A549 (cell line): ENCODE measurements around the gene WDR20. TPM values are rescaled to one million over a fixed set of nuclear protein-coding genes. Genes with fewer than 3 reads are reported as not detected.
A peak's percentile ranks its signal among the peaks of the same experiment; 100 is the strongest.

Experiments used
- ATAC-seq, 2 experiments: fragments of 200-7000 bp in 1 of 2; fragments of >200 bp in 1 of 2; cut with Nextera tagmentation in 1 of 2; cut with Tn5 transposase in 1 of 2; 3 replicates each; pipeline versions ENCODE4 v1.8.0 to v1.9.1; 2018 to 2020; ENCODE audit warnings: mild to moderate bottlenecking in 1 of 2, moderate library complexity in 1 of 2
- CTCF ChIA-PET: fragments of 300-600 bp; sonication (Branson Sonifier 250); formaldehyde crosslinking; extraction: SDS; loops from one replicate; lab custom pipeline; 2021; ENCODE audit warnings: antibody characterized with exemption, inconsistent platforms; lab: Yijun Ruan, JAX
- POLR2A ChIA-PET: fragments of 350-600 bp; formaldehyde crosslinking; extraction: SDS; loops from one replicate; lab custom pipeline; 2021; ENCODE audit warnings: antibody characterized with exemption, inconsistent platforms; lab: Yijun Ruan, JAX
- DNase-seq, 2 experiments: peaks; one replicate each; pipeline versions ENCODE4 v3.0.0 to v3.0.0-alpha.2; 2011 to 2016; ENCODE audit warnings: low read depth in 1 of 2, low spot score in 1 of 2
- FAIRE-seq: peaks from 2 replicates; lab custom pipeline; 2011; peaks lifted over from hg19 to GRCh38; lab: Jason Lieb, UNC
- H3K27ac ChIP-seq, 2 experiments: fragments of >200 bp; sonication (Bioruptor Twin); formaldehyde crosslinking; 3 replicates each; pipeline ENCODE4 v1.5.1; 2016 to 2017
- H3K4me1 ChIP-seq: fragments of >200 bp; sonication (Bioruptor Twin); formaldehyde crosslinking; 3 replicates; pipeline ENCODE4 v1.6.1; 2016
- H3K4me2 ChIP-seq: fragments of >200 bp; sonication (Bioruptor Twin); formaldehyde crosslinking; 3 replicates; pipeline ENCODE4 v1.6.1; 2016
- H3K4me3 ChIP-seq: fragments of >200 bp; sonication (Bioruptor Twin); formaldehyde crosslinking; 3 replicates; pipeline ENCODE4 v1.5.1; 2016
- H3K9me3 ChIP-seq: fragments of >200 bp; sonication (Bioruptor Twin); formaldehyde crosslinking; 3 replicates; pipeline ENCODE4 v1.6.1; 2016
- BHLHE40 ChIP-seq: IDR thresholded peaks from 2 replicates; pipeline ENCODE4 v1.6.1; 2012; ENCODE audit warnings: low read depth, low read length, inconsistent platforms
- CBX2 ChIP-seq: fragments of 200-600 bp; sonication (generic); IDR thresholded peaks from 2 replicates; pipeline ENCODE4 v1.6.1; 2016; ENCODE audit warnings: low read depth, mild to moderate bottlenecking, borderline replicate concordance
- CHD2 ChIP-seq: fragments of 150-350 bp; IDR thresholded peaks from 2 replicates; pipeline ENCODE4 v1.6.1; 2014; ENCODE audit warnings: low read length; ENCODE audit not compliant: partially characterized antibody
- CHD4 ChIP-seq: fragments of 200-600 bp; sonication (generic); IDR thresholded peaks from 2 replicates; pipeline ENCODE4 v1.6.1; 2016; ENCODE audit warnings: antibody characterized with exemption, mild to moderate bottlenecking, borderline replicate concordance
- EP300 ChIP-seq, 2 experiments: fragments of >200 bp; sonication (Bioruptor Twin); formaldehyde crosslinking; IDR thresholded peaks; 2 replicates in 1 of 2; 3 replicates in 1 of 2; pipeline ENCODE4 v1.6.1; 2016 to 2017
- ESRRA ChIP-seq: fragments of 150-350 bp; IDR thresholded peaks from 2 replicates; pipeline ENCODE4 v1.6.1; 2014; ENCODE audit warnings: mild to moderate bottlenecking, low read length, borderline replicate concordance
- FOSL2 ChIP-seq, 2 experiments: fragments of 450-650 bp in 1 of 2; fragments of >200 bp in 1 of 2; sonication (Bioruptor Twin) in 1 of 2; formaldehyde crosslinking; IDR thresholded peaks; 2 replicates each; pipeline versions ENCODE4 v1.5.0 to v1.6.1; 2016 to 2020; ENCODE audit warnings: mild to moderate bottlenecking in 1 of 2, moderate library complexity in 1 of 2
- HDAC2 ChIP-seq: fragments of 200-600 bp; sonication (generic); IDR thresholded peaks from 2 replicates; pipeline ENCODE4 v1.6.1; 2016
- HEYL ChIP-seq: fragments of 250-450 bp; sonication (Bioruptor Pico); IDR thresholded peaks from 2 replicates; pipeline ENCODE4 v1.8.0; 2021; ENCODE audit warnings: mild to moderate bottlenecking, moderate library complexity
- HOXA7 ChIP-seq: fragments of 250-450 bp; sonication (Bioruptor Pico); IDR thresholded peaks from 2 replicates; pipeline ENCODE4 v1.5.0; 2020; ENCODE audit warnings: mild to moderate bottlenecking, moderate library complexity
- HOXB13 ChIP-seq: fragments of 250-450 bp; sonication (Bioruptor Pico); IDR thresholded peaks from 2 replicates; pipeline ENCODE4 v1.5.0; 2020; ENCODE audit warnings: low read depth, mild to moderate bottlenecking, moderate library complexity
- JUN ChIP-seq, 2 experiments: fragments of >200 bp; sonication (Bioruptor Twin); formaldehyde crosslinking; IDR thresholded peaks; 2 replicates in 1 of 2; 3 replicates in 1 of 2; pipeline ENCODE4 v1.6.1; 2016 to 2017
- JUNB ChIP-seq: fragments of >200 bp; sonication (Bioruptor Twin); formaldehyde crosslinking; IDR thresholded peaks from 2 replicates; pipeline ENCODE4 v1.6.1; 2016
- MAFK ChIP-seq: fragments of 450-650 bp; IDR thresholded peaks from 2 replicates; pipeline ENCODE4 v1.6.1; 2014; ENCODE audit not compliant: partially characterized antibody
- MAZ ChIP-seq: fragments of 150-350 bp; IDR thresholded peaks from 2 replicates; pipeline ENCODE4 v1.6.1; 2014; ENCODE audit warnings: antibody characterized with exemption, low read depth, low read length, borderline replicate concordance
- PHF8 ChIP-seq: fragments of 200-600 bp; sonication (generic); IDR thresholded peaks from 2 replicates; pipeline ENCODE4 v1.6.1; 2016; ENCODE audit warnings: low read depth, mild to moderate bottlenecking, antibody characterized with exemption, moderate library complexity, borderline replicate concordance
- RAD21 ChIP-seq, 2 experiments: fragments of >200 bp in 1 of 2; sonication (Bioruptor Twin) in 1 of 2; formaldehyde crosslinking in 1 of 2; IDR thresholded peaks in 1 of 2; conservative IDR thresholded peaks in 1 of 2; 2 replicates in 1 of 2; 3 replicates in 1 of 2; pipeline ENCODE4 v1.6.1; 2012 to 2018; ENCODE audit warnings: inconsistent platforms in 1 of 2
- RFX5 ChIP-seq: fragments of 450-650 bp; IDR thresholded peaks from 2 replicates; pipeline ENCODE4 v1.7.1; 2014; ENCODE audit warnings: antibody characterized with exemption, mild to moderate bottlenecking, moderate library complexity
- TFCP2L1 ChIP-seq: fragments of 250-450 bp; sonication (Bioruptor Pico); IDR thresholded peaks from 2 replicates; pipeline ENCODE4 v1.5.0; 2021; ENCODE audit warnings: mild to moderate bottlenecking
- TP53 ChIP-seq: fragments of 250-450 bp; sonication (Bioruptor Pico); IDR thresholded peaks from 2 replicates; pipeline ENCODE4 v1.5.0; 2021; ENCODE audit warnings: mild to moderate bottlenecking, moderate library complexity
- ZFP36 ChIP-seq: fragments of 450-650 bp; IDR thresholded peaks from 2 replicates; pipeline ENCODE4 v1.6.1; 2014; ENCODE audit warnings: borderline replicate concordance; ENCODE audit not compliant: partially characterized antibody
- WGBS: methylation state at CpG from one replicate; pipeline ENCODE4 v1.1.6; 2017; ENCODE audit errors: missing lambda C conversion rate; 5-methylcytosine and 5-hydroxymethylcytosine counted together
- polyA plus RNA-seq, 4 experiments: library from polyadenylated mRNA; depleted of rRNA in 3 of 4; stranded (reverse); fragments of >200 nt; fragmentation: RNase III in 1 of 4; extraction: RNeasy Plus Mini Kit Qiagen cat#74134 plus additional on column Dnase treatment in 1 of 4; gene quantifications; 2 replicates in 3 of 4; 3 replicates in 1 of 4; pipeline ENCODE4 v1.2.3, GENCODE V29; 2011 to 2017
- TF ChIP-seq, protein P1 (sequence below): IDR thresholded peaks from 2 replicates; pipeline ENCODE4 v1.6.1; 2012
- TF ChIP-seq, protein P2 (sequence below): fragments of 450-650 bp; IDR thresholded peaks from 2 replicates; pipeline ENCODE4 v1.6.1; 2014; ENCODE audit warnings: antibody characterized with exemption
- TF ChIP-seq, protein P3 (sequence below): fragments of >200 bp; sonication (Bioruptor Twin); formaldehyde crosslinking; IDR thresholded peaks from 2 replicates; pipeline ENCODE4 v1.6.1; 2016
- TF ChIP-seq, protein P4 (sequence below): IDR thresholded peaks from 2 replicates; pipeline ENCODE4 v1.6.1; 2012
- TF ChIP-seq, protein P5 (sequence below): fragments of 150-350 bp; IDR thresholded peaks from 2 replicates; pipeline ENCODE4 v1.6.1; 2014; ENCODE audit warnings: low read depth, mild to moderate bottlenecking, low read length
- TF ChIP-seq, protein P6 (sequence below): fragments of >200 bp; sonication (Bioruptor Twin); formaldehyde crosslinking; IDR thresholded peaks from 3 replicates; pipeline ENCODE4 v1.6.1; 2016

Gene WDR20
- polyA plus RNA-seq, 2 of the 4 experiments (the other 2 are of a cell fraction), result 19.5 to 20.6 TPM

DNA sequence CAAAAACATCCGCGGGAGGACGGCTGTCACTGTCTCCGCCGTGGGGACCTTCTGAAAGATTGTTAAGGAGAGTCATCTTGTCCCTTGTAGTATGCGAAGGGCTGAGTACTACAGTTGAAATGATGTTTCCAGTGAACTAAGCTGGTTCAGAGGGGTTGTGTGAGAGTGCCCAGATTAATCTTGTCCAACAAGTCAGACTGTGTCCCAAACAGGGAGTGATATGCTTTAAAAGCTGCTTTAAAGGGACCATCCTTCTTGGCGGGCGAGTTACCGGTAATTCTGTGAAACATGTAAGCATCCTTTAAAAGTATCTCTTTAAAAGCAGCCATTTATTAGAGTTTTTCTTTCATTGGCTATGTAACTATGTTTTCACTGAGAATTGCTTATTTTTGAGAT, 1.1 kb downstream of the WDR20 start:
- peak overlapping the region; percentile 94 to 97 for H3K27ac ChIP-seq
- peak overlapping the region; percentile 88 for H3K4me2 ChIP-seq
- H3K9me3 ChIP-seq, result no peaks in the 10 kb centered on the region
- FAIRE-seq (no peak), DNase-seq (no peak), ATAC-seq (peak in 1 of 2 experiments; percentile 1; a peak in 2 of 6 replicates)
- WGBS, result 17% methylated on average over 9 of the region's 9 CpGs
- CTCF ChIA-PET, result no interaction called here
- peak overlapping the region; percentile 95 for H3K4me3 ChIP-seq
- H3K4me1 ChIP-seq, result peaks cover 13% of the 10 kb centered on the region
- POLR2A ChIA-PET, result no interaction called here
- TF ChIP-seq, protein P1, sequence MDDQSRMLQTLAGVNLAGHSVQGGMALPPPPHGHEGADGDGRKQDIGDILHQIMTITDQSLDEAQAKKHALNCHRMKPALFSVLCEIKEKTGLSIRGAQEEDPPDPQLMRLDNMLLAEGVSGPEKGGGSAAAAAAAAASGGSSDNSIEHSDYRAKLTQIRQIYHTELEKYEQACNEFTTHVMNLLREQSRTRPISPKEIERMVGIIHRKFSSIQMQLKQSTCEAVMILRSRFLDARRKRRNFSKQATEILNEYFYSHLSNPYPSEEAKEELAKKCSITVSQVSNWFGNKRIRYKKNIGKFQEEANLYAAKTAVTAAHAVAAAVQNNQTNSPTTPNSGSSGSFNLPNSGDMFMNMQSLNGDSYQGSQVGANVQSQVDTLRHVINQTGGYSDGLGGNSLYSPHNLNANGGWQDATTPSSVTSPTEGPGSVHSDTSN, result no peak
- TF ChIP-seq CHD2 (no peak), MAFK (no peak), RAD21 (conservative IDR thresholded peaks at IDR 0.05 in 1 of 2, IDR thresholded peaks at IDR 0.05 in 1 of 2) (no peak), JUNB (no peak), TFCP2L1 (CRISPR knock-in tag) (no peak), CBX2 (no peak), BHLHE40 (no peak)
- TF ChIP-seq, protein P2, sequence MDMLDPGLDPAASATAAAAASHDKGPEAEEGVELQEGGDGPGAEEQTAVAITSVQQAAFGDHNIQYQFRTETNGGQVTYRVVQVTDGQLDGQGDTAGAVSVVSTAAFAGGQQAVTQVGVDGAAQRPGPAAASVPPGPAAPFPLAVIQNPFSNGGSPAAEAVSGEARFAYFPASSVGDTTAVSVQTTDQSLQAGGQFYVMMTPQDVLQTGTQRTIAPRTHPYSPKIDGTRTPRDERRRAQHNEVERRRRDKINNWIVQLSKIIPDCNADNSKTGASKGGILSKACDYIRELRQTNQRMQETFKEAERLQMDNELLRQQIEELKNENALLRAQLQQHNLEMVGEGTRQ, result no peak

DNA sequence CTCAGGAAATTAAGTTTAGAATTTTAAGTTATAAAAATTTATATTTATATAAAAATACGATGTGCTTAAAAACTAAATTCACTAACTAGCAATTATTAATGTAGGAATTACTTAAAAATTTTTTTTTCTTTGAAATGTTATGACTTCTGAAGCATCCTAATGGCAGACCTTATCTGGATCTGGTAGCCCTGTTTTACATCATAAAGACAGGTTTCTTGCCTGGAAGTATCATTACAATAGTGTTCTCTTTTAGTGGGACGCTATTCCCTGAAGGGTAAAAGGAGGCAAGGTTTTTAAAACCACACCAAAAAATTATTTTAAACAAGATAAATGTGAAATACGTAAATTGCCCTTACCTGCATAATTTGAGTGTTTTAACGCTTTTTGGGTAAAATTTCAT, 2.1 kb downstream of the WDR20 start:
- Histone ChIP-seq H3K4me2 (peak overlapping the region; percentile 88), H3K4me1 (peaks cover 13% of the 10 kb centered on the region), H3K4me3 (no peak overlapping the region), H3K27ac (no peak overlapping the region), H3K9me3 (no peaks in the 10 kb centered on the region)
- CTCF ChIA-PET, result no interaction called here
- FAIRE-seq, result no peak
- DNase-seq, result no peak
- POLR2A ChIA-PET, result no interaction called here
- 84% methylated on average over 4 of the region's 4 CpGs for WGBS
- no peak for TF ChIP-seq HOXA7
- TF ChIP-seq JUN (IDR thresholded peaks at IDR 0.05), result no peak
- TF ChIP-seq, protein P3, sequence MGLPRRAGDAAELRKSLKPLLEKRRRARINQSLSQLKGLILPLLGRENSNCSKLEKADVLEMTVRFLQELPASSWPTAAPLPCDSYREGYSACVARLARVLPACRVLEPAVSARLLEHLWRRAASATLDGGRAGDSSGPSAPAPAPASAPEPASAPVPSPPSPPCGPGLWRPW, result no peak
- TF ChIP-seq TFCP2L1 (CRISPR knock-in tag), result no peak
- no peak for TF ChIP-seq ESRRA
- no peak for TF ChIP-seq PHF8
- TF ChIP-seq ZFP36, result no peak
- no peak for TF ChIP-seq RFX5
- no peak for TF ChIP-seq FOSL2 (IDR thresholded peaks at IDR 0.05)
- TF ChIP-seq FOSL2 (CRISPR knock-in tag; IDR thresholded peaks at IDR 0.05), result no peak
- TF ChIP-seq HOXB13 (CRISPR knock-in tag), result no peak
- TF ChIP-seq, protein P4, sequence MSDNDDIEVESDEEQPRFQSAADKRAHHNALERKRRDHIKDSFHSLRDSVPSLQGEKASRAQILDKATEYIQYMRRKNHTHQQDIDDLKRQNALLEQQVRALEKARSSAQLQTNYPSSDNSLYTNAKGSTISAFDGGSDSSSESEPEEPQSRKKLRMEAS, result no peak
- ATAC-seq, result no peak

DNA sequence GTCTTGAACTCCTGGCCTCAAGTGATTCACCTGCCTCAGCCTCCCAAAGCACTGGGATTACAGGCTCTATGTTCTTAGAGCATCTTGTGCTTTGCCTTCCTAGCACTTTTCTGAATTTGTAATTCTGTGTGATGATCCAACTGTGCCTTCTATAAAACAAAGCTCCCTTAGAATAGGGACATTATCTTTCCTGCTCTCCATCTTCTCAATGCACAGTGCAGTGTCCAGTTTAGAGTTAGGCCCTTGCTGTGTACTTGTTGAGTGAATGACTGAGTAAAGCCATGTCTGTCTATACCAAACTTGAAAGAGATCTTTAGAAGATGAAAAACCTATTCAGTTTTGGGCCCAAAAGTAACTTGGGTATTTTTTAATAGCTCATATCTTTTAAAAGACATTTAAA, 5.2 kb downstream of the WDR20 start:
- Histone ChIP-seq H3K4me1 (peaks cover 7% of the 10 kb centered on the region; the same call in 1 of the 3 replicates), H3K4me2 (no peak overlapping the region), H3K4me3 (no peak overlapping the region), H3K9me3 (no peaks in the 10 kb centered on the region), H3K27ac (no peak overlapping the region)
- POLR2A ChIA-PET, result no interaction called here
- no peak for ATAC-seq
- no peak for FAIRE-seq
- DNase-seq, result no peak
- CTCF ChIA-PET, result interaction anchor here (0.6 to 1.8 kb wide), 6 partner anchors 8 to 293 kb away, joined by 3 to 6 read pairs (median 4); no protein-coding TSS in a partner anchor
- no peak for TF ChIP-seq CHD2
- no peak for TF ChIP-seq EP300 (IDR thresholded peaks at IDR 0.05)
- TF ChIP-seq TP53 (CRISPR knock-in tag), result no peak
- TF ChIP-seq HOXB13 (CRISPR knock-in tag), result no peak
- TF ChIP-seq MAZ, result no peak
- TF ChIP-seq RAD21 (conservative IDR thresholded peaks at IDR 0.05 in 1 of 2, IDR thresholded peaks at IDR 0.05 in 1 of 2), result no peak
- no peak for TF ChIP-seq TFCP2L1 (CRISPR knock-in tag)
- TF ChIP-seq HDAC2, result no peak
- TF ChIP-seq, protein P5, sequence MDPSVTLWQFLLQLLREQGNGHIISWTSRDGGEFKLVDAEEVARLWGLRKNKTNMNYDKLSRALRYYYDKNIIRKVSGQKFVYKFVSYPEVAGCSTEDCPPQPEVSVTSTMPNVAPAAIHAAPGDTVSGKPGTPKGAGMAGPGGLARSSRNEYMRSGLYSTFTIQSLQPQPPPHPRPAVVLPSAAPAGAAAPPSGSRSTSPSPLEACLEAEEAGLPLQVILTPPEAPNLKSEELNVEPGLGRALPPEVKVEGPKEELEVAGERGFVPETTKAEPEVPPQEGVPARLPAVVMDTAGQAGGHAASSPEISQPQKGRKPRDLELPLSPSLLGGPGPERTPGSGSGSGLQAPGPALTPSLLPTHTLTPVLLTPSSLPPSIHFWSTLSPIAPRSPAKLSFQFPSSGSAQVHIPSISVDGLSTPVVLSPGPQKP, result no peak
- TF ChIP-seq, protein P6, sequence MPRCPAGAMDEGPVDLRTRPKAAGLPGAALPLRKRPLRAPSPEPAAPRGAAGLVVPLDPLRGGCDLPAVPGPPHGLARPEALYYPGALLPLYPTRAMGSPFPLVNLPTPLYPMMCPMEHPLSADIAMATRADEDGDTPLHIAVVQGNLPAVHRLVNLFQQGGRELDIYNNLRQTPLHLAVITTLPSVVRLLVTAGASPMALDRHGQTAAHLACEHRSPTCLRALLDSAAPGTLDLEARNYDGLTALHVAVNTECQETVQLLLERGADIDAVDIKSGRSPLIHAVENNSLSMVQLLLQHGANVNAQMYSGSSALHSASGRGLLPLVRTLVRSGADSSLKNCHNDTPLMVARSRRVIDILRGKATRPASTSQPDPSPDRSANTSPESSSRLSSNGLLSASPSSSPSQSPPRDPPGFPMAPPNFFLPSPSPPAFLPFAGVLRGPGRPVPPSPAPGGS, result no peak
- TF ChIP-seq CHD4, result no peak
- no peak for TF ChIP-seq HEYL (CRISPR knock-in tag)
- no peak for TF ChIP-seq HOXA7
